Panc1 (cell line): ENCODE results near the gene PVALB.

Experiments used
- CTCF ChIP-seq: fragments of 450-650 bp; IDR thresholded peaks from 2 replicates; pipeline ENCODE4 v1.5.1; 2017; ENCODE audit warnings: mild to moderate bottlenecking
- POLR2AphosphoS5 ChIP-seq: IDR thresholded peaks from 2 replicates; pipeline ENCODE4 v1.6.1; 2012; ENCODE audit warnings: mild to moderate bottlenecking, low read depth, low read length, moderate library complexity
- SIN3A ChIP-seq: IDR thresholded peaks from 2 replicates; pipeline ENCODE4 v1.6.1; 2012; ENCODE audit warnings: low read depth, mild to moderate bottlenecking, low read length, moderate library complexity, borderline replicate concordance; ENCODE audit not compliant: insufficient read depth

DNA sequence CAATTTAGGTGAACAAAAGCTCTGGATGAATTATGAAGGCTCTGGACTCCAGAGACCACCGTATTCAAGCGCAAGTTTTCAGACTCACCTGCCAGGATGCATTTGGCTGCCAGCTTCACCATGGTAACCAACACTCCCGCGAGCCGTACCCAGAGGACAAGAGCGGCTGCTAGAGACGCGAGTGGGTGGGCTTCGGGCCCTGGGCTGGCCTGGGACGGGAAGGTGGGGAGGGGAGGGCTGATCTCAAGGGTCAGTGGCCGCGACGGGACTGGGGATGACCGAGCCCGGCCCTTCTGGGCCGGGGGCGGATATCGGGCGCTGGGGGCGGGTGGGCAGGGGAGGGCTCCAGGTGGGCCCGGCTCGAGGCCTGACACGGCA lies 41.3 kb downstream of the PVALB start:
- TF ChIP-seq POLR2AphosphoS5 (no peak), CTCF (no peak), SIN3A (no peak)
